Activated CD4-positive, alpha-beta memory T cell treated with anti-CD3 and anti-CD28 coated beads, Interleukin-2, amount 10 ng/mL, durations not matched to agents 7 days and 5 days (primary cell): ENCODE data around the gene TMEM201. TPM values are rescaled to one million over a fixed set of nuclear protein-coding genes. Genes with fewer than 3 reads are reported as not detected.

Experiments
- CTCF ChIA-PET: fragments of 350-600 bp; sonication (Branson Sonifier 250); formaldehyde crosslinking; loops from one replicate; lab custom pipeline; 2021; ENCODE audit warnings: antibody characterized with exemption, inconsistent platforms; lab: Charles Lee
- POLR2A ChIA-PET: fragments of 350-600 bp; sonication (Branson Sonifier 250); formaldehyde crosslinking; loops from one replicate; lab custom pipeline; 2021; ENCODE audit warnings: antibody characterized with exemption; lab: Charles Lee
- DNase-seq: peaks from one replicate; pipeline ENCODE4 v3.0.0-alpha.2; 2020
- H3K27ac Mint-ChIP-seq: one replicate; pipeline ENCODE4 v1.8.0; 2021; ENCODE audit warnings: mild to moderate bottlenecking, mixed read lengths
- H3K27me3 Mint-ChIP-seq: one replicate; pipeline ENCODE4 v1.8.0; 2021; ENCODE audit warnings: mixed read lengths
- H3K36me3 Mint-ChIP-seq: one replicate; pipeline ENCODE4 v1.8.0; 2021; ENCODE audit warnings: low read depth, mixed read lengths
- H3K4me1 Mint-ChIP-seq: one replicate; pipeline ENCODE4 v1.8.0; 2021; ENCODE audit warnings: mixed read lengths
- H3K4me3 Mint-ChIP-seq: one replicate; pipeline ENCODE4 v1.8.0; 2021; ENCODE audit warnings: mild to moderate bottlenecking, mixed read lengths
- H3K9me3 Mint-ChIP-seq: one replicate; pipeline ENCODE4 v1.8.0; 2021; ENCODE audit warnings: mixed read lengths
- total RNA-seq, 2 experiments: library from RNA; stranded (reverse); gene quantifications; one replicate each; pipeline ENCODE4 v1.2.3, GENCODE V29; 2021

The TMEM201 gene
- total RNA-seq, 2 experiments from 2014 or later, result 12.4 to 13.4 TPM

- H3K27ac Mint-ChIP-seq, result no peak overlapping the region
- no peak for DNase-seq
- POLR2A ChIA-PET, result no interaction called here
These were observed 2.5 kb upstream of the TMEM201 start for GRCh38 chr1:9586147-9586766.

GRCh38 chr1:9589144-9589718, 520 bp downstream of the TMEM201 start:
- Mint-ChIP-seq H3K4me3 (peak overlapping the region; percentile 79), H3K9me3 (no peaks in the 10 kb centered on the region), H3K27me3 (no peaks in the 10 kb centered on the region), H3K4me1 (peaks cover 35% of the 10 kb centered on the region), H3K27ac (peak overlapping the region; percentile 67), H3K36me3 (no peaks in the 10 kb centered on the region)
- DNase-seq, result peak; percentile 56
- POLR2A ChIA-PET, result interaction anchor here (0.9 to 1.5 kb wide), 5 partner anchors 27 to 127 kb away, joined by 3 to 7 read pairs (median 6); no protein-coding TSS in a partner anchor
- CTCF ChIA-PET, result interaction anchor here (0.7 to 2.2 kb wide), 10 partner anchors 10 to 322 kb away, joined by 3 to 8 read pairs (median 4); no protein-coding TSS in a partner anchor

More at GRCh38 chr1:9586147-9586766, 2.5 kb upstream of the TMEM201 start:
- Mint-ChIP-seq H3K9me3 (no peaks in the 10 kb centered on the region), H3K4me3 (no peak overlapping the region), H3K36me3 (no peaks in the 10 kb centered on the region), H3K27me3 (no peaks in the 10 kb centered on the region), H3K4me1 (peaks cover 20% of the 10 kb centered on the region)
- CTCF ChIA-PET, result interaction anchor here (0.7 to 1.5 kb wide), 5 partner anchors 23 to 917 kb away, joined by 3 to 4 read pairs (median 3); no protein-coding TSS in a partner anchor

- Mint-ChIP-seq H3K27me3 (no peaks in the 10 kb centered on the region), H3K9me3 (no peaks in the 10 kb centered on the region)
- CTCF ChIA-PET, result interaction anchor here (0.7 to 2.2 kb wide), 10 partner anchors 11 to 567 kb away, joined by 3 to 8 read pairs (median 4); no protein-coding TSS in a partner anchor
These were observed 1.0 kb downstream of the TMEM201 start for GRCh38 chr1:9589719-9590157.

GRCh38 chr1:9590201-9590600, 1.5 kb downstream of the TMEM201 start:
- Mint-ChIP-seq H3K27me3 (no peaks in the 10 kb centered on the region), H3K4me3 (peak overlapping the region; percentile 79), H3K27ac (no peak overlapping the region), H3K4me1 (peaks cover 35% of the 10 kb centered on the region), H3K9me3 (no peaks in the 10 kb centered on the region), H3K36me3 (no peaks in the 10 kb centered on the region)
- no peak for DNase-seq
- ChIA-PET CTCF (interaction anchor here (0.7 to 2.2 kb wide), 10 partner anchors 11 to 566 kb away, joined by 3 to 8 read pairs (median 4); no protein-coding TSS in a partner anchor), POLR2A (interaction anchor here (0.9 to 1.5 kb wide), 5 partner anchors 26 to 126 kb away, joined by 3 to 7 read pairs (median 6); no protein-coding TSS in a partner anchor)

More at GRCh38 chr1:9589719-9590157, 1.0 kb downstream of the TMEM201 start:
- no peaks in the 10 kb centered on the region for H3K36me3 Mint-ChIP-seq
- DNase-seq, result no peak
- POLR2A ChIA-PET, result interaction anchor here (0.9 to 1.5 kb wide), 5 partner anchors 26 to 126 kb away, joined by 3 to 7 read pairs (median 6); no protein-coding TSS in a partner anchor
- H3K4me3 Mint-ChIP-seq, result peak overlapping the region; percentile 79
- peaks cover 35% of the 10 kb centered on the region for H3K4me1 Mint-ChIP-seq
- H3K27ac Mint-ChIP-seq, result peak overlapping the region; percentile 67

- ChIA-PET POLR2A (interaction anchor here (1.5 kb wide), 1 partner anchor 47 kb away, joined by 4 read pairs; no protein-coding TSS in a partner anchor), CTCF (interaction anchor here (0.7 kb wide), 1 partner anchor 24 kb away, joined by 3 read pairs; no protein-coding TSS in a partner anchor)
- H3K27me3 Mint-ChIP-seq, result no peaks in the 10 kb centered on the region
- H3K27ac Mint-ChIP-seq, result peak overlapping the region; percentile 1
- peaks cover 35% of the 10 kb centered on the region for H3K4me1 Mint-ChIP-seq
- H3K9me3 Mint-ChIP-seq, result no peaks in the 10 kb centered on the region
- H3K36me3 Mint-ChIP-seq, result no peaks in the 10 kb centered on the region
- H3K4me3 Mint-ChIP-seq, result no peak overlapping the region
- no peak for DNase-seq
These were observed 2.4 kb downstream of the TMEM201 start for GRCh38 chr1:9590945-9591668.

- H3K27me3 Mint-ChIP-seq, result no peaks in the 10 kb centered on the region
- no peak overlapping the region for H3K4me3 Mint-ChIP-seq
- H3K9me3 Mint-ChIP-seq, result no peaks in the 10 kb centered on the region
- no peaks in the 10 kb centered on the region for H3K36me3 Mint-ChIP-seq
- ChIA-PET CTCF (no interaction called here), POLR2A (interaction anchor here (1.1 to 1.6 kb wide), 2 partner anchors 22 to 125 kb away, joined by 3 to 5 read pairs; no protein-coding TSS in a partner anchor)
- no peak overlapping the region for H3K27ac Mint-ChIP-seq
- DNase-seq, result no peak
- peaks cover 35% of the 10 kb centered on the region for H3K4me1 Mint-ChIP-seq
These were observed 3.2 kb downstream of the TMEM201 start for GRCh38 chr1:9591669-9592509.

- Mint-ChIP-seq H3K4me1 (peaks cover 35% of the 10 kb centered on the region), H3K27me3 (no peaks in the 10 kb centered on the region), H3K9me3 (no peaks in the 10 kb centered on the region), H3K27ac (no peak overlapping the region), H3K4me3 (no peak overlapping the region), H3K36me3 (no peaks in the 10 kb centered on the region)
- DNase-seq, result no peak
- POLR2A ChIA-PET, result interaction anchor here (1.1 to 1.6 kb wide), 3 partner anchors 21 to 276 kb away, joined by 3 to 5 read pairs (median 3); no protein-coding TSS in a partner anchor
- CTCF ChIA-PET, result no interaction called here
These were observed 3.9 kb downstream of the TMEM201 start for GRCh38 chr1:9592510-9593075.

- Mint-ChIP-seq H3K9me3 (no peaks in the 10 kb centered on the region), H3K27ac (no peak overlapping the region), H3K36me3 (peaks cover 1% of the 10 kb centered on the region), H3K27me3 (no peaks in the 10 kb centered on the region), H3K4me3 (no peak overlapping the region), H3K4me1 (peaks cover 34% of the 10 kb centered on the region)
- POLR2A ChIA-PET, result interaction anchor here (1.1 to 1.6 kb wide), 3 partner anchors 21 to 275 kb away, joined by 3 to 5 read pairs (median 3); no protein-coding TSS in a partner anchor
- no peak for DNase-seq
- CTCF ChIA-PET, result no interaction called here
These were observed 4.4 kb downstream of the TMEM201 start for GRCh38 chr1:9593147-9593491.

- Mint-ChIP-seq H3K27ac (no peak overlapping the region), H3K36me3 (peaks cover 3% of the 10 kb centered on the region), H3K4me3 (no peak overlapping the region), H3K27me3 (no peaks in the 10 kb centered on the region), H3K9me3 (no peaks in the 10 kb centered on the region), H3K4me1 (peaks cover 32% of the 10 kb centered on the region)
- CTCF ChIA-PET, result no interaction called here
- DNase-seq, result peak; percentile 64
- POLR2A ChIA-PET, result interaction anchor here (1.4 to 1.6 kb wide), 2 partner anchors 20 to 274 kb away, joined by 3 to 5 read pairs; no protein-coding TSS in a partner anchor
These were observed 5.1 kb downstream of the TMEM201 start for GRCh38 chr1:9593492-9594465.

- POLR2A ChIA-PET, result no interaction called here
- H3K9me3 Mint-ChIP-seq, result no peaks in the 10 kb centered on the region
- CTCF ChIA-PET, result no interaction called here
- peaks cover 29% of the 10 kb centered on the region for H3K4me1 Mint-ChIP-seq
- no peak for DNase-seq
- H3K36me3 Mint-ChIP-seq, result peaks cover 3% of the 10 kb centered on the region
- H3K27ac Mint-ChIP-seq, result no peak overlapping the region
- H3K4me3 Mint-ChIP-seq, result no peak overlapping the region
- H3K27me3 Mint-ChIP-seq, result no peaks in the 10 kb centered on the region
These were observed 5.9 kb downstream of the TMEM201 start for GRCh38 chr1:9594471-9595155.
